ENCODE measurements around the gene EME1. TPM values are rescaled to one million over a fixed set of nuclear protein-coding genes. Genes with fewer than 3 reads are reported as not detected.

The EME1 gene
- total and polyA plus RNA-seq, 10 of the 15 experiments (the other 5 are each of a cell fraction or from before 2014, with no cell fraction given): 13.8 to 40.5 (median 22.0) TPM

GRCh38 chr17:50373705-50374104 is 676 bp downstream of the EME1 start:
- ChIA-PET SMC1A (ENCODE audit: uncharacterized antibody, unreplicated experiment) (interaction anchor here (1.1 kb wide), 1 partner anchor 23 kb away, joined by 6 read pairs; no protein-coding TSS in a partner anchor), RAD21 (ENCODE audit: unreplicated experiment) (interaction anchor here (1.2 kb wide), 1 partner anchor 17 kb away, joined by 7 read pairs; no protein-coding TSS in a partner anchor), POLR2A (interaction anchor here (0.6 to 1.5 kb wide), 4 partner anchors 16 to 28 kb away, joined by 3 to 4 read pairs (median 3); partner anchors contain the start of gene XYLT2), CTCF (interaction anchor here (0.6 to 5.9 kb wide), 5 partner anchors 12 to 173 kb away, joined by 3 to 48 read pairs (median 6); partner anchors contain the start of gene LRRC59)
- H3K36me3 ChIP-seq (ENCODE audit: control insufficient read depth in 2 of 2, insufficient read depth in 2 of 2, low read length in 1 of 2): peaks cover 8 to 16% of the 10 kb centered on the region in 2 experiments
- no peak for FAIRE-seq
- no peaks in the 10 kb centered on the region; the same call in 1 of the 2 replicates for H3K4me1 ChIP-seq (ENCODE audit: control insufficient read depth, insufficient read depth, low read length)
- peak overlapping the region; percentile 72 for H3K4me3 ChIP-seq
- no peak for ATAC-seq
- H2AFZ ChIP-seq (ENCODE audit: control insufficient read depth, low read depth, low read length): no peak overlapping the region; the same call in 1 of the 2 replicates
- intact Hi-C loops (cut with micrococcal nuclease; ENCODE audit: unreplicated experiment): no loop called here
- no peaks in the 10 kb centered on the region for H3K27me3 ChIP-seq (replicated peaks in 1 of 2; ENCODE audit: control insufficient read depth in 2 of 2, insufficient read depth in 2 of 2, low read length in 1 of 2)
- in situ Hi-C loops (cut with MboI): no loop called here
- BruUV-seq (replicated peaks): no TSS peak
- H3K27ac ChIP-seq (ENCODE audit: control insufficient read depth, insufficient read depth): peak overlapping the region; percentile 95
- 63% methylated on average over 2 of the region's 2 CpGs for WGBS (ENCODE audit: insufficient coverage, insufficient replicate concordance, low lambda C conversion rate, missing lambda C conversion rate)
- H3K9me3 ChIP-seq (replicated peaks; ENCODE audit: control insufficient read depth, insufficient read depth, low read length): no peaks in the 10 kb centered on the region
- peak overlapping the region; percentile 67 for H3K4me2 ChIP-seq (ENCODE audit: control insufficient read depth, insufficient read depth)
- DNase-seq (ENCODE audit: low read depth, low spot score): no peak
- H4K20me1 ChIP-seq (ENCODE audit: control insufficient read depth, insufficient read depth): no peaks in the 10 kb centered on the region
- peaks cover 27% of the 10 kb centered on the region for H3K79me2 ChIP-seq (ENCODE audit: control insufficient read depth, insufficient read depth, low read length)
- peak overlapping the region; percentile 78 for H3K9ac ChIP-seq (ENCODE audit: control insufficient read depth, insufficient read depth, low read length)
- TF ChIP-seq TBL1XR1 (IDR thresholded peaks at IDR 0.05; ENCODE audit: low read depth, low read length) (no peak), DPF2 (IDR thresholded peaks at IDR 0.05) (no peak), ZNF592 (IDR thresholded peaks at IDR 0.05) (no peak), SMARCA5 (IDR thresholded peaks at IDR 0.05) (no peak), EZH2 (IDR thresholded peaks at IDR 0.05; ENCODE audit: borderline replicate concordance, control insufficient read depth, low read depth, low read length) (no peak), KDM1A (IDR thresholded peaks at IDR 0.05; ENCODE audit: borderline replicate concordance) (no peak), KAT2A (conservative IDR thresholded peaks at IDR 0.05; ENCODE audit: control insufficient read depth, low read depth, low read length) (no peak), RUNX3 (IDR thresholded peaks at IDR 0.05; ENCODE audit: low read length) (no peak), CBX3 (IDR thresholded peaks at IDR 0.05; ENCODE audit: borderline replicate concordance, low read depth) (no peak), E4F1 (IDR thresholded peaks at IDR 0.05; ENCODE audit: borderline replicate concordance, partially characterized antibody) (no peak), SMAD5 (IDR thresholded peaks at IDR 0.05; ENCODE audit: low read depth) (no peak), ZNF217 (IDR thresholded peaks at IDR 0.05) (no peak)
- TF ChIP-seq, protein P1, sequence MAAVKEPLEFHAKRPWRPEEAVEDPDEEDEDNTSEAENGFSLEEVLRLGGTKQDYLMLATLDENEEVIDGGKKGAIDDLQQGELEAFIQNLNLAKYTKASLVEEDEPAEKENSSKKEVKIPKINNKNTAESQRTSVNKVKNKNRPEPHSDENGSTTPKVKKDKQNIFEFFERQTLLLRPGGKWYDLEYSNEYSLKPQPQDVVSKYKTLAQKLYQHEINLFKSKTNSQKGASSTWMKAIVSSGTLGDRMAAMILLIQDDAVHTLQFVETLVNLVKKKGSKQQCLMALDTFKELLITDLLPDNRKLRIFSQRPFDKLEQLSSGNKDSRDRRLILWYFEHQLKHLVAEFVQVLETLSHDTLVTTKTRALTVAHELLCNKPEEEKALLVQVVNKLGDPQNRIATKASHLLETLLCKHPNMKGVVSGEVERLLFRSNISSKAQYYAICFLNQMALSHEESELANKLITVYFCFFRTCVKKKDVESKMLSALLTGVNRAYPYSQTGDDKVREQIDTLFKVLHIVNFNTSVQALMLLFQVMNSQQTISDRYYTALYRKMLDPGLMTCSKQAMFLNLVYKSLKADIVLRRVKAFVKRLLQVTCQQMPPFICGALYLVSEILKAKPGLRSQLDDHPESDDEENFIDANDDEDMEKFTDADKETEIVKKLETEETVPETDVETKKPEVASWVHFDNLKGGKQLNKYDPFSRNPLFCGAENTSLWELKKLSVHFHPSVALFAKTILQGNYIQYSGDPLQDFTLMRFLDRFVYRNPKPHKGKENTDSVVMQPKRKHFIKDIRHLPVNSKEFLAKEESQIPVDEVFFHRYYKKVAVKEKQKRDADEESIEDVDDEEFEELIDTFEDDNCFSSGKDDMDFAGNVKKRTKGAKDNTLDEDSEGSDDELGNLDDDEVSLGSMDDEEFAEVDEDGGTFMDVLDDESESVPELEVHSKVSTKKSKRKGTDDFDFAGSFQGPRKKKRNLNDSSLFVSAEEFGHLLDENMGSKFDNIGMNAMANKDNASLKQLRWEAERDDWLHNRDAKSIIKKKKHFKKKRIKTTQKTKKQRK (IDR thresholded peaks at IDR 0.05; ENCODE audit: low read depth, low read length): no peak

Measured in GM12878 (cell line).